GM06990 (cell line): ENCODE results near the gene NLRC5.
A peak's percentile ranks its signal among the peaks of the same experiment; 100 is the strongest.

ENCODE experiments used
- DNase-seq: peaks from one replicate; pipeline ENCODE4 v3.0.0-alpha.2; 2011; ENCODE audit not compliant: insufficient read length; ENCODE audit errors: extremely low read depth
- H3K27me3 ChIP-seq: replicated peaks from 2 replicates; pipeline ENCODE4 v1.6.0; 2011; ENCODE audit warnings: low read length; ENCODE audit not compliant: control insufficient read depth, insufficient read depth
- H3K36me3 ChIP-seq: 2 replicates; pipeline ENCODE4 v1.5.1; 2011; ENCODE audit warnings: low read length; ENCODE audit not compliant: control insufficient read depth, insufficient read depth
- H3K4me3 ChIP-seq: replicated peaks from 2 replicates; pipeline ENCODE4 v1.5.1; 2011; ENCODE audit warnings: low read depth, mild to moderate bottlenecking, control low read depth, low read length
- CTCF ChIP-seq: IDR thresholded peaks from 2 replicates; pipeline ENCODE4 v1.5.1; 2011; ENCODE audit warnings: low read length, control low read depth, mild to moderate bottlenecking, inconsistent platforms; ENCODE audit not compliant: insufficient read depth, poor library complexity, severe bottlenecking

NLRC5 gene

GRCh38 chr16:56953006-56953405 lies 36.4 kb upstream of the NLRC5 start:
- no peak for TF ChIP-seq CTCF
- Histone ChIP-seq H3K4me3 (no peak overlapping the region), H3K27me3 (no peaks in the 10 kb centered on the region), H3K36me3 (no peaks in the 10 kb centered on the region)
- no peak for DNase-seq

DNA sequence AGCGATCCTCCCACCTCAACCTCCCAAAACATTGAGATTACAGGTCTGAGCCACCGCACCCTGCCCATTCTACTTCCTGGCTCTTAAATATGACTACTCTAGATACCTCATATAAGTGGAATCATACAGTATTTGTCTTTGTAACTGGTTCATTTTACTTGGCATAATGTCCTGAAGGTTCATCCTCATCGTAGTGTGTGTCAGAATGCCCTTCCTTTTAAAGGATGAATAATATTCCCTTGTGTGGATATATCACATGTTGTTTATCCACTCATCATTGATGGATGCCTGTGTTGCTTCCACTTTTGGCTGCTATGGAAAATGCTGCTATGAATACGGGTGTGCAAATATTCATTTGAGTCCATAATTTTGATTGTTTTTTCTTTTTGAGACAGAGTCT lies 33.3 kb upstream of the NLRC5 start:
- H3K4me3 ChIP-seq: no peak overlapping the region
- no peaks in the 10 kb centered on the region for H3K36me3 ChIP-seq
- no peaks in the 10 kb centered on the region for H3K27me3 ChIP-seq
- no peak for TF ChIP-seq CTCF
- no peak for DNase-seq

GRCh38 chr16:56956756-56957155 lies 32.6 kb upstream of the NLRC5 start:
- Histone ChIP-seq H3K4me3 (no peak overlapping the region), H3K36me3 (no peaks in the 10 kb centered on the region), H3K27me3 (no peaks in the 10 kb centered on the region)
- no peak for DNase-seq
- TF ChIP-seq CTCF: peak; percentile 27

DNA sequence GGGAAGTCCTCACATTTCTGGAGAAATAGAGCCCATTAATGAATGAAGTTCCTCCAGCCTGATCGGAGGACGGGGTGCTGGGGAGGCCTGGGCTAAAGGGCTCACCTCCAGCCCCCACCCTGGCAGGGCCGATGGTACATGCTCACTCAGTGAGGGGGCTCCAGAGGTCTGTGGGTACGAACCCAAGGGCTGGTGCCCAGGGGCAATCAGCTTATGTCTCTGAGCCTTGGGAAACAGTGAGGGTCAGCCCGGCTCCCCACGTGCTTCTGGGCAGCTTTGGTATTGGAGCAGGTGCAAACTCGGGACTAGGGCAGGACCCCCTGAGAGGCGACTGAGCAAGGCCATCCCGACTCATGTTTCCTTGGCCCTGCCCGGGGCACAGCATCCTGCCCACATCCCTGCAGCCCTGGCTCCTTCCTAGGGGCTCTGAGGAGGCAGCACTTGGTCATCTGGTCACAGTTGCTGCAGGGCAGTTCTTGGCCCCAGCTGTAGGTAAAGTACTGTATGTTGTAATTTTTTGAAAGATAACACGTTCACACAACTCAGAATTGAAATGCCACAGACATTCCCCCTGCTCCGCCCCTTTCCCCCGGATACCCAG lies 28.6 kb upstream of the NLRC5 start:
- Histone ChIP-seq H3K27me3 (no peaks in the 10 kb centered on the region), H3K4me3 (no peak overlapping the region), H3K36me3 (no peaks in the 10 kb centered on the region)
- no peak for TF ChIP-seq CTCF
- DNase-seq: no peak

DNA sequence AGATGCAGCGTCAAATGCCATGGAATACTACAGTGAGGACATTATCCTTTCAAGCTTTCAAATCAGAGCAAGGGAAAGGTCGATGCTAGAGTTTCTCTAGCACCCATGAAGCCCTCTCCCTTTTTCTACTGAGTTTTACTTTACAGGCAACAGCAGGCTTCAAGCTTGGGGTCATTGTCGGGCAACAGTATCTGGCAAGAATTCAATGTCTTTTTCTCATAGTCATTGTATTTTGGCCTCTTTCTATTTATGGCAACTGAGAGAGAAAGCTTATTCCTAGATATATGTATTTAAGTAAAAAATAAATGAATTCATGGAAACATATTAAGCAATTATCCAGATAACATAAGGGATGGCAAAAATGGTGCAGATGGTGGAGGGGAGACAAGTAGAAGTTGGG lies 28.0 kb upstream of the NLRC5 start:
- Histone ChIP-seq H3K36me3 (no peaks in the 10 kb centered on the region), H3K27me3 (no peaks in the 10 kb centered on the region), H3K4me3 (no peak overlapping the region)
- TF ChIP-seq CTCF: no peak
- DNase-seq: no peak

DNA sequence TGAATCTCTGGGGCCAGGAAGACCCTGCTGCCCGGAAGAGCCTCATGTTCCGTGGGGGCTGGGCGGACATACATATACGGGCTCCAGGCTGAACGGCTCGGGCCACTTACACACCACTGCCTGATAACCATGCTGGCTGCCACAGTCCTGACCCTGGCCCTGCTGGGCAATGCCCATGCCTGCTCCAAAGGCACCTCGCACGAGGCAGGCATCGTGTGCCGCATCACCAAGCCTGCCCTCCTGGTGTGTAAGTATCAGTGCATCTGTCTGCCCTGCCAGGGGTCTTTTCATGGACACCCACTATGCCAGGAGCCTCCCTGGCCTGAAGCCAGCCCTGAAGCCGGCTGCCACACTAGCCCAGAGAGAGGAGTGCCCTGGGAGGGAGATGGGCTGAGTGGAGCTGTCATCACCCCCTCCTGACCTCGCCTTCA lies 27.5 kb upstream of the NLRC5 start, which contains the start of gene CETP:
Gene CETP, plus strand, starts transcription at position 100 of the 431 bp plus-strand sequence. Its CDS starts 30 bp downstream, at position 130.
- Histone ChIP-seq H3K27me3 (no peaks in the 10 kb centered on the region), H3K36me3 (no peaks in the 10 kb centered on the region), H3K4me3 (no peak within 1 kb of the TSS)
- no peak for TF ChIP-seq CTCF
- DNase-seq: no peak
